Measurements from ENCODE around the gene VPS45. TPM values are rescaled to one million over a fixed set of nuclear protein-coding genes. Genes with fewer than 3 reads are reported as not detected.
A peak's percentile ranks its signal among the peaks of the same experiment; 100 is the strongest.

Gene VPS45
- total and polyA plus RNA-seq, 2 of the 13 experiments (the other 11 are each of a cell fraction or from before 2014, with no cell fraction given), result 15.2 to 25.2 TPM

GRCh38 chr1:150066838-150067183 is 765 bp upstream of the VPS45 start (continued):
- TF ChIP-seq PAXIP1 (CRISPR knock-in tag; conservative IDR thresholded peaks at IDR 0.05) (no peak), MAZ (IDR thresholded peaks at IDR 0.05; ENCODE audit: borderline replicate concordance, low read depth, low read length) (no peak), MAZ (CRISPR knock-in tag; IDR thresholded peaks at IDR 0.05; ENCODE audit: low read depth) (no peak), CBFB (CRISPR knock-in tag; IDR thresholded peaks at IDR 0.05) (0 out of 2 replicates have a peak, but pooled peaks have one; percentile 46), SATB2 (CRISPR knock-in tag; IDR thresholded peaks at IDR 0.05) (no peak), NBN (conservative IDR thresholded peaks at IDR 0.05) (no peak), HDAC6 (IDR thresholded peaks at IDR 0.05; ENCODE audit: low read depth, low read length) (no peak), ZNF670 (CRISPR knock-in tag; IDR thresholded peaks at IDR 0.05; ENCODE audit: borderline replicate concordance) (0 out of 2 replicates have a peak, but pooled peaks have one; percentile 11), PATZ1 (CRISPR knock-in tag; IDR thresholded peaks at IDR 0.05) (peak; percentile 55; the same call in 1 of the 2 replicates), SP2 (CRISPR knock-in tag; IDR thresholded peaks at IDR 0.05) (no peak), E2F2 (CRISPR knock-in tag; IDR thresholded peaks at IDR 0.05; ENCODE audit: borderline replicate concordance) (peak; percentile 72; the same call in 1 of the 2 replicates), DMTF1 (CRISPR knock-in tag; IDR thresholded peaks at IDR 0.05) (no peak), CBX1 (IDR thresholded peaks at IDR 0.05; ENCODE audit: low read depth) (no peak), ZNF251 (CRISPR knock-in tag; IDR thresholded peaks at IDR 0.05) (no peak), ZNF383 (CRISPR knock-in tag; IDR thresholded peaks at IDR 0.05; ENCODE audit: borderline replicate concordance) (no peak), UBTF (CRISPR knock-in tag; IDR thresholded peaks at IDR 0.05) (no peak), ZMYM3 (CRISPR knock-in tag; IDR thresholded peaks at IDR 0.05) (no peak), ZNF703 (CRISPR knock-in tag; IDR thresholded peaks at IDR 0.05; ENCODE audit: borderline replicate concordance) (no peak)

Measured in HepG2 (cell line).